HG02852 (cell line): ENCODE results near the gene GRIK4.
"Not testable (repeated sequence)": the region's sequence is repeated elsewhere in the genome, so short reads cannot be mapped to it uniquely, and the experiment has no call there.

ENCODE experiments used
- ATAC-seq: cut with Tn5 transposase; IDR thresholded peaks from one replicate; pipeline ENCODE4 v1.9.1; 2021; ENCODE audit warnings: mild to moderate bottlenecking, moderate library complexity; ENCODE audit not compliant: unreplicated experiment

The GRIK4 gene

GRCh38 chr11:121023848-121024751 is 512.6 kb downstream of the GRIK4 start, which contains the start of gene TBCEL:
Gene TBCEL (plus strand): TSS chr11:121024102. CDS start chr11:121045691, 21,589 bp downstream.
- ATAC-seq: peak; percentile 95

- no peak for ATAC-seq
Measured at GRCh38 chr11:121024989-121025388, 513.4 kb downstream of the GRIK4 start.

GRCh38 chr11:121029153-121029552 is 517.6 kb downstream of the GRIK4 start:
- no peak for ATAC-seq

GRCh38 chr11:121029813-121030445 is 518.4 kb downstream of the GRIK4 start:
- ATAC-seq: no peak

- ATAC-seq: no peak
Measured at GRCh38 chr11:121031167-121031566, 519.6 kb downstream of the GRIK4 start.

- ATAC-seq: not testable (repeated sequence)
Measured at GRCh38 chr11:121031648-121032047, 520.1 kb downstream of the GRIK4 start.

GRCh38 chr11:121032546-121032945 is 521.0 kb downstream of the GRIK4 start:
- ATAC-seq: no peak

GRCh38 chr11:121033635-121034034 is 522.1 kb downstream of the GRIK4 start:
- no peak for ATAC-seq

- no peak for ATAC-seq
Measured at GRCh38 chr11:121035169-121035755, 523.7 kb downstream of the GRIK4 start.

- ATAC-seq: no peak
Measured at GRCh38 chr11:121035780-121036179, 524.2 kb downstream of the GRIK4 start.

- no peak for ATAC-seq
Measured at GRCh38 chr11:121037016-121037415, 525.5 kb downstream of the GRIK4 start.
